ENCODE measurements around the gene ABLIM1.

DNA sequence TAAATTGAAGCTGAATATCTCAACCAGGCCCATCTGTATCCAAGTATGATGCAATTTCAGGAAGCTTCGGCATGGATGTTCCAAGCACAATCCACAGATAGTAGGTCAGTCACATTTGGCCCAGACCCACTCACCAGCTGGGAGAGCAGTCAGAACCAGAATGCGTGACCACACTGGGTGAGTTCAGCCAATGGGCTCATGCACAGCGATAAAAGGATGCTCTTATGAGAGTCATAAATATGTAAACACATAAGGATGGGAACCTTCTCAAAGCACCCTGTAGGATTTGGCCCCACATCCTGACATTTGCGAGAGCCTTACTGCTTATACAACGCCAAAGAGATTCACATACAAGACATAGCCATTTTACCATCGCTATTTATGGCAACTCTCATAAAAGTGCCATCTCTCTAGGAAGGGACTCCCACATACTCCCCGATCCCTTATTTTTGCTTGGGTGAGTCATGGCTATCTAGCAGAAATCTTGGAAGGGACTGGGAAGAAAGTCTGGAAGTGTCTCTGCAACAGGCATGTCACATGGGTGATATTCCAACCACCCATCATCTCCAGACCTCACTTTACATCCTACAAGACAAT, 256.8 kb downstream of the ABLIM1 start:
- TF ChIP-seq, protein P1, sequence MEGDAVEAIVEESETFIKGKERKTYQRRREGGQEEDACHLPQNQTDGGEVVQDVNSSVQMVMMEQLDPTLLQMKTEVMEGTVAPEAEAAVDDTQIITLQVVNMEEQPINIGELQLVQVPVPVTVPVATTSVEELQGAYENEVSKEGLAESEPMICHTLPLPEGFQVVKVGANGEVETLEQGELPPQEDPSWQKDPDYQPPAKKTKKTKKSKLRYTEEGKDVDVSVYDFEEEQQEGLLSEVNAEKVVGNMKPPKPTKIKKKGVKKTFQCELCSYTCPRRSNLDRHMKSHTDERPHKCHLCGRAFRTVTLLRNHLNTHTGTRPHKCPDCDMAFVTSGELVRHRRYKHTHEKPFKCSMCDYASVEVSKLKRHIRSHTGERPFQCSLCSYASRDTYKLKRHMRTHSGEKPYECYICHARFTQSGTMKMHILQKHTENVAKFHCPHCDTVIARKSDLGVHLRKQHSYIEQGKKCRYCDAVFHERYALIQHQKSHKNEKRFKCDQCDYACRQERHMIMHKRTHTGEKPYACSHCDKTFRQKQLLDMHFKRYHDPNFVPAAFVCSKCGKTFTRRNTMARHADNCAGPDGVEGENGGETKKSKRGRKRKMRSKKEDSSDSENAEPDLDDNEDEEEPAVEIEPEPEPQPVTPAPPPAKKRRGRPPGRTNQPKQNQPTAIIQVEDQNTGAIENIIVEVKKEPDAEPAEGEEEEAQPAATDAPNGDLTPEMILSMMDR (IDR thresholded peaks at IDR 0.05 in 4 of 5, conservative IDR thresholded peaks at IDR 0.05 in 1 of 5), result no peak
- TF ChIP-seq POLR2A (IDR thresholded peaks at IDR 0.05), result no peak
